ENCODE measurements around the gene LRP3. TPM values are rescaled to one million over a fixed set of nuclear protein-coding genes. Genes with fewer than 3 reads are reported as not detected.
"Not testable (repeated sequence)": the region's sequence is repeated elsewhere in the genome, so short reads cannot be mapped to it uniquely, and the experiment has no call there.

The LRP3 gene
- total RNA-seq, 6 donors from 2014 or later: 8.2 to 29.7 (median 19.0) TPM

DNA sequence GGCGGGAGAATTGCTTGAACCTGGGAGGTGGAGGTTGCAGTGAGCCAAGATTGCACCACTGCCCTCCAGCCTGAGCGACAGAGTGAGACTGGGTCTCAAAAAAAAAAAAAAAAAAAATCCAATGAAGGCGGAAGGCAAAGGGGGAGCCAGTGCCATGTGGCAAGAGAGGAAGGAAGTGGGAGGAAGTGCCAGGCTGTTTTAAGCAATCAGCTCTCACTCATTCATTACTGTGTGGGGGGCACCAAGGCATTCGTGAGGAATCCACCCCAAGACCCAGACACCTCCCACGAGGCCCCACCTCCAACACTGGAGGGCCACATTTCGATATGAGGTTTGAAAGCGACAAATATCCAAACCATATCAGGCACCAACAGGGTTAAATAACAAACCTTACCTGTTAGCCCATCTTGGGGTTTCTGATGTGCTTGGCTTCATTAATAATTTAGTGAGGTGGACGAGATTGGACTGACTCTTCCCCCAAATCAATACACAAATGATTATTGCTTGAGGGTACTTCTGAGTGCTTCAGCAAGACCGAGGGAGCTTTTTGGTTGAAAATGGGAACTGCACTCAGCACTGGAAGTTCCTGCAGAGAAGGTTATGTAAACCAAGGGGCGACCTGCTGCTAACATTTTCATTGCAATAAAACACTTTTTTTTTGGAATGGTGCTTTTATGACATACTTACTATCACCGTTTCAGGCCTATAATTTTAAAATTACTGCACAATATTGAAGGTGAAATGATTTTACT lies 7.5 kb upstream of the LRP3 start:
- H3K27ac ChIP-seq: no peak overlapping the region
- no peak for DNase-seq
- no peak for ATAC-seq (ENCODE audit: low FRiP score in 2 of 2)
- TF ChIP-seq EP300 (IDR thresholded peaks at IDR 0.05) (no peak), POLR2AphosphoS5 (IDR thresholded peaks at IDR 0.05) (no peak)
- H3K9me3 ChIP-seq: no peaks in the 10 kb centered on the region
- WGBS, 2 donors: 37 to 56% methylated on average over 11 of the region's 11 CpGs
- H3K4me3 ChIP-seq: no peak overlapping the region
- H3K36me3 ChIP-seq: no peaks in the 10 kb centered on the region
- no peaks in the 10 kb centered on the region for H3K4me1 ChIP-seq
- no peaks in the 10 kb centered on the region for H3K27me3 ChIP-seq

DNA sequence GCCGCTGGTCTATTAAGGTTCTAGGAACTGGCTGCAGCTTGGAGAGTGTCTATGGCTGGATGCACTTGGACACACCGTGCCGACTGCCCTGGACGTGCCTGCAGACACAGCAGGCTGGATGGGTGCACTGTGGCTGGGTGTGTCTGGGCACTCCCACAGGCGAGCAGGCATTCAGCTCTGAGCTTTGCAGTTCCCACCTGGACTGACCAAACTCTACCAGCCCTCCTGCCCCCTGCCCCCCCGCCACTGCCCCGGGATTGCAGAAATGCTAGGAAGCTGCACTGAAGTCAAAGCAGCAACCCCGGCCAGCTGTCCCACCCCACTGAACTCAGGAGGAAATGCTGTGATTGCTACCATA lies 7.0 kb upstream of the LRP3 start:
- Histone ChIP-seq H3K36me3 (no peaks in the 10 kb centered on the region), H3K27ac (no peak overlapping the region), H3K27me3 (no peaks in the 10 kb centered on the region), H3K4me1 (no peaks in the 10 kb centered on the region), H3K9me3 (no peaks in the 10 kb centered on the region), H3K4me3 (no peak overlapping the region)
- ATAC-seq (ENCODE audit: low FRiP score in 2 of 2) (no peak), DNase-seq (no peak)
- 61 to 68% methylated on average over 3 to 8 of the region's 8 CpGs for WGBS, 2 donors
- TF ChIP-seq EP300 (IDR thresholded peaks at IDR 0.05) (no peak), POLR2AphosphoS5 (IDR thresholded peaks at IDR 0.05) (no peak), POLR2A (IDR thresholded peaks at IDR 0.05) (no peak)
- TF ChIP-seq, protein P1, sequence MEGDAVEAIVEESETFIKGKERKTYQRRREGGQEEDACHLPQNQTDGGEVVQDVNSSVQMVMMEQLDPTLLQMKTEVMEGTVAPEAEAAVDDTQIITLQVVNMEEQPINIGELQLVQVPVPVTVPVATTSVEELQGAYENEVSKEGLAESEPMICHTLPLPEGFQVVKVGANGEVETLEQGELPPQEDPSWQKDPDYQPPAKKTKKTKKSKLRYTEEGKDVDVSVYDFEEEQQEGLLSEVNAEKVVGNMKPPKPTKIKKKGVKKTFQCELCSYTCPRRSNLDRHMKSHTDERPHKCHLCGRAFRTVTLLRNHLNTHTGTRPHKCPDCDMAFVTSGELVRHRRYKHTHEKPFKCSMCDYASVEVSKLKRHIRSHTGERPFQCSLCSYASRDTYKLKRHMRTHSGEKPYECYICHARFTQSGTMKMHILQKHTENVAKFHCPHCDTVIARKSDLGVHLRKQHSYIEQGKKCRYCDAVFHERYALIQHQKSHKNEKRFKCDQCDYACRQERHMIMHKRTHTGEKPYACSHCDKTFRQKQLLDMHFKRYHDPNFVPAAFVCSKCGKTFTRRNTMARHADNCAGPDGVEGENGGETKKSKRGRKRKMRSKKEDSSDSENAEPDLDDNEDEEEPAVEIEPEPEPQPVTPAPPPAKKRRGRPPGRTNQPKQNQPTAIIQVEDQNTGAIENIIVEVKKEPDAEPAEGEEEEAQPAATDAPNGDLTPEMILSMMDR (IDR thresholded peaks at IDR 0.05): no peak

DNA sequence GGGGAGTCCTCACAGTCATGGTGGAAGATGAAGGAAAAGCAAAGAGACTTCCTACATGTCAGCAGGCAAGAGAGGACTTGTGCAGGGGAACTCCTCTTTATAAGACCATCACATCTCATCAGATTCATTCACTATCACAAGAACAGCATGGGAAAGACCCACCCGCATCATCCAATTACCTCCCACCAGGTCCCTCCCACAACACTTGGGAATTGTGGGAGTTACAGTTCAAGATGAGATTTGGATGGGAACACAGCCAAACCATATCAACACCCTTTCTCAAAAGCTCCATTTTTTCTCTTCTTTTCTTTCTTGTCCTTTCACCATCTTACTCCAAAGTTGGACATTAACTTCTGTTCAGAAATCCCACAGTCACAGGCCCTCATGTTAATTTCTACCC lies 4.7 kb upstream of the LRP3 start:
- Histone ChIP-seq H3K27me3 (no peaks in the 10 kb centered on the region), H3K36me3 (no peaks in the 10 kb centered on the region), H3K4me3 (no peak overlapping the region), H3K4me1 (peaks cover 0 to 5% (median 0%) of the 10 kb centered on the region in 4 donors), H3K9me3 (no peaks in the 10 kb centered on the region), H3K27ac (no peak overlapping the region)
- TF ChIP-seq EP300 (IDR thresholded peaks at IDR 0.05) (no peak), POLR2AphosphoS5 (IDR thresholded peaks at IDR 0.05) (no peak), POLR2A (IDR thresholded peaks at IDR 0.05) (no peak)
- TF ChIP-seq, protein P1 (IDR thresholded peaks at IDR 0.05): no peak
- WGBS, 2 donors: 0 to 60% methylated on average over 1 of the region's 1 CpG
- no peak for ATAC-seq (ENCODE audit: low FRiP score in 2 of 2)
- no peak for DNase-seq

DNA sequence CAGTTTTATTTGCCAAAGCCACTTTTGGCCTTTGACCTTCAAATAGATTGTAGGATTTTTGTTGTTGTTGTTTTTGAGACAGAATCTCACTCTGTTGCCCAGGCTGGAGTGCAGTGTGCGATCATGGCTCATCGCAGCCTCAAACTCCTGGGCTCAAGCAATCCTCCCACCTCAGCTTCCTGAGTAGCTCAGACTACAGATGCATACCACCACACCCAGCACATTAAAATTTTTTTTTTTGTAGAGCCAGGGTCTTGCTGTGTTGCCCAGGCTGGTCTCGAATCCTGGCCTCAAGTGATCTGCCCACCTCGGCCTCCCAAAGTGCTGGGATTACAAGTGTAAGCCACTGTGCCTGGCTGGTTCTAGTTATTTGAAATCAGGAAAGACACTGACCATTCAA lies 3.0 kb upstream of the LRP3 start:
- H3K27ac ChIP-seq; DNase-seq; H3K36me3 ChIP-seq; H3K9me3 ChIP-seq; ATAC-seq (ENCODE audit: low FRiP score in 2 of 2); H3K4me3 ChIP-seq; H3K27me3 ChIP-seq: not testable (repeated sequence)
- WGBS, 2 donors: 92 to 99% methylated on average over 3 to 4 of the region's 4 CpGs
- H3K4me1 ChIP-seq: peaks cover 8 to 22% (median 11%) of the 10 kb centered on the region in 4 donors

DNA sequence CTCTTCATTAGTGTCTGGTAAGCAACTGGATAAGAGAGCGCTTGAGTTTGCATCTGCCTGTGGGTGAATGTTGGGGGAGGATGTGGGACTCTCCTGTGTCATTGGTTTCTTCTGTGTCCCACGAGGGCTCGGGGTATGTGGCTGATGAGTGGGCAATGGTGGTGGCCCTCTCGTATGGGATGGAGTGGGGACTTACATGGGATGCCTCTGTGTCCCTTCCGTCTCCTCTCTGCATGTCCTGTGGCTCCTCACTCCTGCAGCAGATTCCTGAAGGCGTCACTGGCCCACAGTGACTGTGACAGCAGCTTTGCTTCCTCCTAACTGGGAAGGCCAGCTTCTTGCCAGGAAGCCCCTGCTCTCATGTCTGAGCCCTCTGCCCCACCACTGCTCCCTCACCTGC lies 2.6 kb upstream of the LRP3 start:
- no peak for DNase-seq
- Histone ChIP-seq H3K9me3 (no peaks in the 10 kb centered on the region), H3K27ac (no peak overlapping the region), H3K4me1 (peaks cover 8 to 22% (median 11%) of the 10 kb centered on the region in 4 donors), H3K36me3 (no peaks in the 10 kb centered on the region), H3K4me3 (no peak overlapping the region), H3K27me3 (no peaks in the 10 kb centered on the region)
- TF ChIP-seq, protein P1 (IDR thresholded peaks at IDR 0.05): no peak
- TF ChIP-seq POLR2AphosphoS5 (IDR thresholded peaks at IDR 0.05): no peak
- no peak for TF ChIP-seq EP300 (IDR thresholded peaks at IDR 0.05)
- TF ChIP-seq POLR2A (IDR thresholded peaks at IDR 0.05): no peak
- 79 to 90% methylated on average over 4 to 6 of the region's 6 CpGs for WGBS, 2 donors
- ATAC-seq (ENCODE audit: low FRiP score in 2 of 2): no peak

DNA sequence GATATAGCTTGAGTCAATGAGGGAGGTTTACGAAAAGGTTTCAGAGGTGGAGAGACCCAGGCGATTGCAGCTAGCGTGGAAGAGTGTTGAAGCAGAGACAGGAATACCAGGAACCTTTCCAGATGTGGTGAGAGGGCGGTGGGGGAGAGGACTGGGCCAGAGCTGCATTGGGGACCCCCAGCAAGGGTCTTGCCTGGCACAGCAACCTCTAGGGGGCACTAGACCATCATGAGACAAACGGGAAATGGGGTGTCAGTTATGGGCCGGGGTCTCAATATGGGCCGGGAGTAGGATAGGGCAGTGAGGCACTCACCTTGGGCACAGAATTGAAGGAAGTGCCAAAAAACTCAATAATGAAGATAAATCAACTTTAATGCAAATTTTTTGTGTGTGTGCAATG lies 2.1 kb upstream of the LRP3 start:
- H3K4me3 ChIP-seq: no peak overlapping the region
- WGBS, 2 donors: 72 to 77% methylated on average over 7 of the region's 7 CpGs
- peaks cover 8 to 22% (median 11%) of the 10 kb centered on the region in 4 donors for H3K4me1 ChIP-seq
- TF ChIP-seq, protein P1 (IDR thresholded peaks at IDR 0.05): no peak
- no peak for TF ChIP-seq POLR2AphosphoS5 (IDR thresholded peaks at IDR 0.05)
- no peak for TF ChIP-seq POLR2A (IDR thresholded peaks at IDR 0.05)
- TF ChIP-seq EP300 (IDR thresholded peaks at IDR 0.05): no peak
- no peaks in the 10 kb centered on the region for H3K27me3 ChIP-seq
- no peak for ATAC-seq (ENCODE audit: low FRiP score in 2 of 2)
- no peak overlapping the region for H3K27ac ChIP-seq
- no peaks in the 10 kb centered on the region for H3K9me3 ChIP-seq
- DNase-seq: no peak
- no peaks in the 10 kb centered on the region for H3K36me3 ChIP-seq

All from upper lobe of left lung (tissue), 6 donors.